Prostate gland (tissue), 2 donors: ENCODE data around the gene HUS1.

Source experiments
- CTCF ChIP-seq, 4 experiments: fragments of 200-600 bp in 2 of 4; fragments of 450-650 bp in 2 of 4; sonication (generic) in 2 of 4; IDR thresholded peaks; 1 replicate in 3 of 4; 2 replicates in 1 of 4; pipeline ENCODE4 v1.5.1; 2016 to 2019; ENCODE audit warnings: antibody characterized with exemption in 4 of 4, mild to moderate bottlenecking in 2 of 4, moderate library complexity in 2 of 4
- POLR2A ChIP-seq: fragments of 450-650 bp; IDR thresholded peaks from one replicate; pipeline ENCODE4 v1.6.1; 2016; ENCODE audit warnings: antibody characterized with exemption, mild to moderate bottlenecking

- TF ChIP-seq CTCF (IDR thresholded peaks at IDR 0.05) (no peak), POLR2A (no peak)
These were observed 40.7 kb downstream of the HUS1 start for GRCh38 chr7:47938574-47939165.
